GM19463 (cell line): ENCODE measurements around the gene ELFN2.

ENCODE experiments used
- ATAC-seq: cut with Tn5 transposase; IDR thresholded peaks from one replicate; pipeline ENCODE4 v1.9.1; 2021; ENCODE audit warnings: mild to moderate bottlenecking, moderate library complexity; ENCODE audit not compliant: unreplicated experiment

The ELFN2 gene

DNA sequence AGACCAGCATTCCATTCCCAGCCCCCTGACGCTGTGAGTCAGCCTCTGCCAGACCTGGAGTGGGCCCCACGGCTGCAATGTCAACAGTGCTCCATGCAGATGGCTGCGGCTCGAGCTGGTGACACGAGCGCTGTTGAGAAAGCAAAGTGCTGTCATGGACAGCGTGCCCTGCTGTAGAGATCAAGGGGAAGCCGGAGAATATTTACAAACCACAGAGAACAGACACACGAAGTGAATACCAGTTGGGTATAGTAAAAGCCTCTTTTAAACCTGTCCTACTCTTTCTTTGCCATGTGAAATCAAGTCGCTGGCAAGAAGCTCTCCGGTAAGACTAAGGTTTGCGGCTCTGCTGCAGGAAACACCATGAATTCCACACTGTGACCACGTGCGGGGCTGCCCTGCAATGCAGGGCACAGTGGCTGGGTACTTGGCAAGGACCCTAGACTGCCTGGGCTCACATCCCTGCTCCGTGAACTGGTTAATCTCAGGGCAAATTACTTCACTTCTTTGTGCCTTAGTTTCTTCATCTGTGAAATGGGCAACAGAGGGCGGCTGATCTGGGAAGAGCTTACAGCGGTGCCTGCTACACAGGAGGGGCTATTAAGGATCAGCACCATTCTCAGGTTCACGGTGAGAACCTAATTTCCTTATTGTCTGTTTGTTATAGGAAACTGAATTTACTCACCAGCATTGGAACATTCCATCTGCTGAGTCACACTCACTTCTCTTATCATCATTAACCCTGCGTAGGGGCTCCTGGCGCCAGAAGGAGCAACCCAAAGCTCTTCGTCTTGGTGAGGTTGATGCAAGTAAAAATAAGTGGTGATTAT is 27.8 kb upstream of the ELFN2 start:
- no peak for ATAC-seq

DNA sequence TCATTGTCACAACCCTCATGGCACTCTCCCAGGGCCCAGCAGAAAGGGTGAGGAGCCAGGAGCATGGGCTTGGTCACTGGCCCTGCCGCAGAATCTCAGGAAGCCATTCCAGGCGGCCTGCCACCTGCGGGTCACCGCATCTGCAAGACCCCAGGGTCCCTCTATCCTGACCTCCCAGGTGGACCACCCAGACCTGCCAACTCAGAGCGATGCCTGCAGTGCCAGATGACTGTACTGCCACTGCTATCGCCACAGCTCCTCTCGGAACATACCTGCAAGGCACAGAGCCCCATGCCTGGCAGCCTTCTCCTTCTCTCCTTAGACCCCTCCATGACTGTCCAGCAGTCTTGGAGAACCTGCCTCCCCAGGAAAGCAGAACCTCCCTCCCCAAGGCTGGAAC is 26.4 kb upstream of the ELFN2 start:
- no peak for ATAC-seq

DNA sequence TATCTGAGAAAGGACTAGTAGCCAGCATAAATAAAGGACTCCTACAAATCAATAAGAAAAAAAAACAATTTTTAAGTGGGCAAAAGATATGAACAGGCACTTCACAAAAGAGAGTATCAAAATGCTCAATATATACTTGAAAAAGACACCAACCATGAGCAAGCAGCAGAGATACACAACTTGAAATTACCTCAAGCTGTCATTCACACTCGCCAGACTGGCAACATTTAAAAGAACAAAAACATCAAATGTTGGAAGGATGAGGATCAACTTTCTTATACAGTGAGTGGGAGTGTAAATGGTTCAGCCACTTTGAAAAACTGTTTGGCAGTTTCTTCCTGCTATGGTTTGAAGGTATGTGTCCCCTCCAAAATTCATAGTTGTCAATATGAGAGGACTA is 23.9 kb upstream of the ELFN2 start:
- no peak for ATAC-seq

DNA sequence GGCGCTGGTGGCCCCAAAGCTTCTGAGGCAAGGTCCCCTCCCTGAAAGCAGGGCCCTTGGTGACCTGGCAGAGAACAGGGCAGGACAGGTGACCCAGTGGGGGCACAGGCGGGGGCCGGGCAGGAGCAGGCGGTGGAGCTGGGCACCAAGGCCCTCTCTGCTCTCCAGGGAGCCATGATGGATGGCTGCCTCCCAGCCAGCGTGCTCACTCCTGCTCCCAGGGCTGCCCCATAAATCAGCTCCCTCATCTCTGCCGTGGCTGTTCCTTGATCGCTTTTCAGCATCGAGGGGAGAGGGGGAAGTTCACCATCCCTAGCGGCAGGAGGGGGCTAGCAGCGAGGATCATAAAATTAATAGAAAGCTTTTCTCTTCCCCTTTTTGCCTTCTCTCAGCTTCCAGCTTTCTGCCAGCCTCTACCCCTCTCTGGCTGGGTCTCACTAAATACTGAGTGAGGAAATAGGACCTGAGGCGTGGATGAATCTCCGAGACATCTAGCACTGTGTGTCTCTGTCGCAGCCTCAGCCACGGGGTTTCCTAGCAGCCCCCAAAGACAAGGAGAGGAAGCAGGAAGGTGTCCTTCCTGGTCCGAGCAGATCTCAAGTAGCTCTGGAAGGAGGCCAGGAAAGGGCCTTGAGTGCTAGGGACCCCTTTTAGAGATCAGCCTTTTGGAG is 22.2 kb upstream of the ELFN2 start:
- ATAC-seq: no peak

DNA sequence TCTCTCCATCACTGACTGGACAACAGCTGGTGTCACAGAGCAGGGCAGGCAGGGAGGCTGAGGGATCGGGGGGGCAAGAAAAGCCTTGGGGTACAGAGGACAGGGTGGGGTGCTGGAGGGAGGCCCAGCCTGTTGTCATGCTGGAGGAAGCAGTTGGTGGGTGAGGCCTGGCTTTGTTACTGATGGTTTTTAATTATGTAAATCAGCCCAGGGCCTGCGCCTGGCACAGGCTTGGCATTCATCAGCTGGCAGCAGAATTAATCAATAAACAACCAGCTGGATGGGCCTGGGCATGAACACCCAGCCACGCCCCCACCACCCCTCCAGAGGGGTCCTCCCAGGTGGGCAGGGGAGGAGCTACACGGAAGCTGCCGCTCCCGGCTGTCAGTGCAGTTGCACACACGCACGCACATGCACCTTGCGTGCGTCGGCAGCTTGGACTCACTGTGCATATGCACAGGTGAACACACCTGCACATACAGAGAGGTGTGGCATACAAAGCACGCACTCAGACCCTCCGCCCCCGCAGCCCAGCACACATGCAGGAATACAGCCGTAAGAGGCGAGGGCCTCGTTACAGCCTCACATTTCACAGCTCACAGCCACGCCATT is 21.3 kb upstream of the ELFN2 start:
- no peak for ATAC-seq

DNA sequence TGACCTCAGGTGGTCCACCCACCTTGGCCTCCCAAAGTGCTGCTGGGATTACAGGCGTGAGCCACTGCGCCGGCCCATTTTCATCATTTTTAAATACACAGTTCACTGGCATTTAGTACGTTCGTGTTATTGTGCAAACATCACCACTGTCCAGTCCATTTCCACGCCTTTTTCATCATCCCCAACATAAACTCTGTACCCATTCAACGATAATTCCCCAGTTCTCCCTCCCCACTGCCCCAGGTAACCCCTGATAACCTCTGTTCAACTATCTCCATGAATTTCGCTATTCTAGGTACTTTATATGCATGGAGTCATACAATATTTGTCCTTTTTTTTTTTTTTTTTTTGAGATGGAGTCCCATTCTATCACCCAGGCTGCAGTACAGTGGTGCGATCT is 18.2 kb upstream of the ELFN2 start:
- ATAC-seq: no peak

DNA sequence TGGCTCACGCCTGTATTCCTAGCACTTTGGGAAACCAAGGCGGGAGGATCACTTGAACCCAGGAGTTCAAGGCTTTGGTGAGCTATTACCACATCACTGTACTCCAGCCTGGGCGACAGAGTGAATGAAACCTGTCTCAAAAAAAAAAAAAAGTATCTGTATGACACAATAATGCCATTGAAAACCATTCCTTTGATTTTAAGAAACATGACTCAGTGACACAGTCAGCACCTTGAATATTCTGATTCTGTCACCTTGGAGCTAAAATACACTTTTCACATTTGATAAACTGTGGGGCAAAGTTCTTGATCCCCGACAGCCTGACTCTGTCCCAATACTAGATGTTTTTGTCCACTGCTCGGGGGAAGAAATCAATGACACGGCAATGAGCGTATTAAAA is 16.7 kb upstream of the ELFN2 start:
- no peak for ATAC-seq

DNA sequence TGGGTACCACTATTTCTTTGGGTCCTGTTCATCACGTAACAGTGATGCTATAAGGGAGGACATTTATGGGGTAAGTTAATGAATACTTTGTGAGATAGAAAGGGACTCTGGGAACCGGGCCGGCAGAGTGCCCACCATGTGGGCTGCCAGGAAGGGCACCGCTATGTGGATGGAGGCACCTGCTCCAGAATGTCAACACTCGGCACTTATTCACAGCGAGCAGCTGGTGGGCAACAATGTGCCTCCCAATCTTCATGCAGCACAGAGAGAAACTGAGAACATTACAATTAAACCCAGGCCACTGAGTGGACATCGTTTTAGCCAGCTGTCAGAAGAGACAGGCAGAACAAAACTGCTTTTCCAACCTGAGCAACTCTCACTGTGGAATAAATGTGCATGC is 15.8 kb upstream of the ELFN2 start:
- ATAC-seq: no peak

DNA sequence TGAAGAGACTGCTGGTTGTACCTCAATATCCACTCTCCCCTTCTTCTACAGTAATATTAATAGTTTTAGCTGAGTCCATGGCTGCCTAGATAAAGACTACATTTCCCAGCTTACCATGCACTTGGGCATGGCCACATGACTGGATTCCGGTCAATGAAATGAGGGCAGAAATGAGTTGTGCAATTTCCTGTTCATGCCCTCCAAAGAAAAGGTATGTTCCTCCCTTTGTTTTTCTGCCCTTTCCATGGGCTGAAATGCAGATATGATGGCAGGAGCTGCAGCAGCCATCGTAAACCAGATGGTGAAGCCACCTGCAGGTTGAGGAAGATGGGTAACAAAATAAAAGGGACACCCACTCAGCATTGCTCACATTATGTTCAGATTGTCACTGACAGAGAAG is 15.3 kb upstream of the ELFN2 start:
- ATAC-seq: no peak

DNA sequence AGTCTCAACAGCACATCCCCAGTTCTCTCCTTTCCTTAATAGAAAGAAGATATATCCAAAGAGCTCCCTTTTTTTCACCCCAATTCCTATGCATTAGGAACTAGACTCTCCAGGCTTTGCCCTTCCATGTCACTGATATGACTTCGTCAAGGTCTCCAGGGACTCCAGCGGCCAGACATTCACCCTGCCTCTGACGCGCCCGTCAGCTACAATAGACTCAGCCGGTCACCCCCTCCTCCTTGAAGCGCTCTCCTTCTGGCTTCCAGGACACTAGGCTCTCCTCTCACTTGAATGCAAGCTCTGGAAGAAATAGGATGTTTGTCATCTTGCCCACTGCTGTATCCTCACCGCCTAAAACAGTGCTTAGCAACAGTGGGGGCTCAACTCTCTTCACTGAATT is 14.9 kb upstream of the ELFN2 start:
- no peak for ATAC-seq

DNA sequence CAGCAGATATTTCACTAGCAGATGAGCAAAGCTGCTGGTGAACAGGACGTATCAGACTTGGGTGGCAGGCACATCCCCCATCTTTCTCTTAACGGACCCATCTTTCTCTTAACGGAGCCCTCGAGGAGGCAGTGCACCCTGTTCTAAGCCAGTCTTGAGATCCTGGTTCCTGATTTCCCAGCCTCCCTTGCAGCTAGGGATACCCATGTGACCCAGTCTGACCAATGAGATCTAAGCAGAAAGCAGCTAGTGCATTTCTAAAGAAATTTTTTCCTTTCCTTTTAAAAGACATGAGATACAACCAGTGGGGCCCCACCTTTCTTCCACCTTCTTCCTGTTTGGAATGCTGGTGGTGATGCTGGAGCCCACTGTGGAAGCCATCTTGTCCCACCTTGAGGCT is 13.6 kb upstream of the ELFN2 start:
- ATAC-seq: no peak

DNA sequence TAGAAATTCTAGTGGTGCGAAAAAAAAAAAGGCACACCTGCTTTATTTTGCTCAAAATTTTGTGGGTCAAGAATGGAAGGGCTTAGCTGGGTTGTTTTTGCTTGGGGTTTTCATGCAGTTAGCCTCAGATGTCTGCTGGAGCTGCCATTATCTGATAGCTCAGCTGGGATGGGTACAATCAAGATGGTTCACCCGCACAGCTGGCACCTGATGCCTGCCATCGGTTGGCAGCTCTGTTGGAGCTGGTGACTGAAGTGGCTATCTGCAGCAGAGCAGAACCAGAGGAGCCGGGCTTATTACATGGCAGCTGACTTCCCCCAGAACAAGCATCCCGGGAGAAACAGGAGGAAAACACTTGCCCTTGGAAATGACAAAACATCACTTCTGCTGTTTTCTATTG is 12.1 kb upstream of the ELFN2 start:
- ATAC-seq: no peak

DNA sequence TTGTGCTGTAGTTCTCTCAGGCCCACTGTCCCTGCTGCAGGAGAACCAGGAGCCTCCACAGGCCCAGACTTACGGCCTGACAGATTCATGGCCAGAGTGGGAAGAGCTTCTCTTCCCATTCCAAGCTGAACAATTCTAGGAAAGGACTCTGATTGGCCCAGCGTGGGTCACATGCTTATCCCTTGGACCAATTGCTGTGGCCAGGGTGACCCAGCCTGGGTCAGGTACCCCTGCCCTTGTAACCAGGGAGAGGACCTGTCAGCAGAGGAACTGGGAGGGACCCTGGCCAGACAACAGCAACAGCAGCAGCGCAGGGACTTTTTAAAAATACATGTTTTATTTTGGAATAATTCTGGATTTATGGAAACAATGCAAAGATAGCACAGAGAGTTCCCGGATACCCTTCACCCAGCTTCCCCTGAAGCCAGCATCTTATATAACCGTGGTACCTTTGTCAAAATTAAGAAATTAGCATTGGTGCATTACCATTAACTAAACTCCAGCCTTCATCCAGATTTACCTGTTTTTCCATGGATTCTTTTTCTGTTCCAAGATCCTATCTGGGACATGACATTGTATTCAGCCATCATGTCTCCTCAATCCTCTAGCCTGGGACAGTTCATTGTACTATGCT is 8.8 kb upstream of the ELFN2 start:
- ATAC-seq: no peak

DNA sequence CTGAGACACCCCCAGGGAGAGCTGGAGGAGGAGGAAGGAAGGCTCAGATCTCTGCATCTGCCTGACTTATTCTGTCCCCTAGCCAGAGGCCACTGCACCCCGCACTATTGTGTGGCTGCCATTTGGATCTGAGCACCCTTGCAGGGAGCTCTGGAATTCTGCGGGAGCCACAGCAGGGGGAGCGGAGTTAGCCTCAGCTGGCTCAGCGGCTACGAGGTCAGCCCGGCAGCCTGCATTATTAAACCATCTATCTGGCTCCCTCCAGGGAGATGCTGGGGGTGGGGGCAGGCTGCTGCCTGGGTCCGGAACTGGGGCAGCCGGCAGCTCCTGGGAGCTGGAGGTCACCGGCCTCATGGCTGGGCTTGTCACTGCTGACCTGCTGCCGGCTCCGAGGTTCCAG is 6.5 kb upstream of the ELFN2 start:
- ATAC-seq: no peak

DNA sequence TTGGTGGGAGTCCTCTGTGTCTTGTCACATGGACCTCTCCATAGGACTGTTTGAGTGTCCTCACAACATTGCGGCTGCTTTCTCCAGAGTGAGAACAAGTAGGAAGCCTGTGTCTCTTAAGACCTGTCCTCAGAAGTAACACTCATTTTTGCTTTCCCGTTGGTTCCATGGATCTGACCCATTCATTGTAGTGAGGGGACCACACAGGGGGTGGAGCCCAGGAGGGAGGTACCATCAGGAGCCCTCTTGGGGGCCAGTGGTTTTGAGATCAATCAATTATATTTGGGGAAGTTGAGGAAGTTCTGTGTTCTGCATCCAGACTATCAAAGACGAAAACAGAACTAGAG is 5.4 kb upstream of the ELFN2 start:
- no peak for ATAC-seq

DNA sequence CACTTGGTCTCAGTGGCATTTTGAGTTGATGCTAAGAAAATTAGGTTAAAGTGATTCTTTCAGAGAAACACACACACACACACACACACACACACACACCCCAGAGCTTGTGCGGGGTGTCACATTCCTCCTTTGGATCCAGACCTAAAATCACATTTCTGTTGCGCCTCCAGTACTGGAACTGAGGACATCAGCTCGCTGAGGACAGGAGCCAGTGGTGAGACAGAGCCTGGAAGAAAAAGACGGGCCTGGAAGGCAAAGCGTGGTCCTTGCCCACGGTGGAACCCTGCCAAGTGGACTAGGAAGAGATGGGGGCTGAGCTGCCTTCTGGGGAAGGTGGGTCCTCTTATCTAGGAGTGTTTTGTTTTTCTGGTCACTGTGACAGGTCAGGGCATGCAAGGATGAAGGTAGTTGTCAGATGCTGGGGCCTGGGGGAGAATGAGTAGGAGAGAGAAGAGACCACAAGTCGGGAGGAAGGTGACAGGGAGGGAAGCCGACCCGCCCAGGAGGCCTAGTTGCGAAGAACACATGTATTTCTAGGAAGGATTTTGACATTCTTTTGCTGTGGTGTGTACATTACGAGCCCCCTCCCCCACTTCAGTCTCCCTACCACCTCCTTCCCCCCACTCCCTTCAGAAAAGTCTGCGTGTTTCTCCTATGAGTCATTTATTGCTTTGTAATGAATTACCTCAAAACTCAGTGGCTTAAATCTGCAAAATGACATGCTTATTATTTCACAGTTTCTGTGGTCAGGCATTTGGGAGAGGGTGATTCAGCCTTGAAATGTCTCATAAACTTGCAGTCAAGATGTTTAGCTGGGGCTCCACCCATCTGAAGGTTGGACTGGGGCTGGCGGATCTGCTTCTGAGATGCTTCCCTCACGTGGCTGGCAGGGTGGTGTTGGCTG is 4.8 kb upstream of the ELFN2 start:
- ATAC-seq: no peak

DNA sequence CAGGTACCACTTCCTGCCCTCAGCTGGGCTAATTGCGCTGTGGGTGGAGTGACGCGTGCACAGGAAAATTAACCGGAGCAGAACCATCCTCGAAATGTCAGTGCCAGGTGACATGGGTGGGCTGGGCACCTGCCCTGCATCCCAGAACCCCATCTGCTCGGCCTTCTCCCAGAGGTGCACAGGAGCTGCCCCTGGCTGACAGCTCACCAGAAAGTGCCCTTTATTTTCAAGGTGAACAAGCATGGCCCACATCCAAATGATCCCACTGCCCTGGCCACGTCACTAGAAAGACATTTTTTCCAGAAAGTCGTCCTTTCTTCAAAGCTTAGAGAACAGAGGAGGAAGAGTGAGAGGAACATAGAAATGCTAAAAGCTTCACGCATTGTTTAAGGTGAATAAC is 4.1 kb upstream of the ELFN2 start:
- no peak for ATAC-seq

DNA sequence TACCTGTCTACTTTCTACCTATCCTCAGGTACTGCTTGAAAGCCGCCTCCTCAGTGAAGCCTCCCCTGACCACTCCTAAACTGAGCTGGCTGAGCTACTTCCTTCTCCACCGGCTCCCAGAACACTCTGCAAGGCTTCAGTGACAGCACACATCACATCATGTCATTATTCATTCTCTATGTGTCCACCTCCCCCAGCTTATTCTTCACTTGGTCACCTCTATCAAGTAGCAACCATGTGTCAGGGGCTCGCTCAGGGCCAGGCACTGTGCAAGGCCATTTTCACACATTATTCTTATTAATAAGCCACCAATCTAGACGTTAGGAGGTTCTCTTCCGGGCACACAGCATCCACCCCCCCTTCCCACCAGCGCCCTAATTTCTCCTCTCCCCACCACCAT is 3.7 kb upstream of the ELFN2 start:
- ATAC-seq: no peak

DNA sequence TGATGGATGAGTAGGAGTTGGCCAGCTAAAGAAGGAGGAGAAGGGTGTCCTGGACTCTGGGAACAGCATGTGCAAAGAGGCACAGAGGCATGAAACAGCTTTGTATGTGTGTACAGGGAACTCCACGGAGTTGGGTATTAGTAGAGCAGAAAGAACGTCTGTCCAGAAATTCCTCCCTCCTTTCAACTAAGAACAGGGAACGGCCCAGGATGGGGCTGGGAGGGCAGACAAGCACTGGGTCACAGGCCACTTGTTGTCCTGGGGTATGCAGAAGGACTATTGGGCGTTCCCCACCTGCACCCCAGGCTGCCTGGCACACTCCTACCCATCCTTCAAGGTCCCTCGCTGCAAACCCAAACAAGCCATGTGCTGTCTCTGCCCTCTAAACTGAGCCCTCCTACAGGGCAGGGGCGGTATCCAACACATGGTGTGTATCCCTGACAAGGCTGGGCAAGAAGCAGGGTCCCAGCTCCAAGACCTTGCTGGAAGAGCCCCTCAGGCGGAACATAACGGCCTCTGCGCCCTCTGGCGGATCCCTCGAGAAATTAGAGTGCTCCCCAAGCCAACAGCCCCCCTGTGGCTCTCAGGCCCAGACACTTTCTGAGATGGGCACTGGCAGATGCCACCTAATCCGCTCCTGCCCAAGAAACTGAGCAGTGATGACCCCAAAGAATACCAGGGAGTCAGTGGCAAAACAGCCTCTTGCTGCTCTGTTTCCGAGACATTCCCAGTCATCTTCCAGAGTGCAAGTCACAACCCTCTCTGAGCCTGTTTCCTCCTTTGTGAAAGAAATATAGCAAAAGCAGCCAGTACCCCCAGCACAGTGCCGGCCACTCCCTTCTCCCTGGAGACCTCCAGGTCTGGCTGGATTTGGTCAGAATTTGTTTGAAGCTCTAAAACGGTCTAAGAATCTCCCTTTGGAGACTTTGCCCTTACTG is 1.6 kb upstream of the ELFN2 start:
- ATAC-seq: no peak
